ENCODE measurements around the gene TTC39C. TPM values are rescaled to one million over a fixed set of nuclear protein-coding genes. Genes with fewer than 3 reads are reported as not detected.

TTC39C gene
- total RNA-seq, 1 experiment from 2014 or later, result 24.7 TPM

GRCh38 chr18:24031318-24031717, 16.8 kb downstream of the TTC39C start:
- H3K27me3 ChIP-seq (ENCODE audit: low read length), result no peaks in the 10 kb centered on the region
- no peak overlapping the region for H3K27ac ChIP-seq (ENCODE audit: low read length)
- no peak overlapping the region for H3K4me2 ChIP-seq (ENCODE audit: low read length)
- H3F3A ChIP-seq (ENCODE audit: low read length, unreplicated experiment), result no peaks in the 10 kb centered on the region
- peaks cover 40% of the 10 kb centered on the region for H3K79me2 ChIP-seq (ENCODE audit: low read length)
- no peak overlapping the region for H2AFZ ChIP-seq (ENCODE audit: low read length)
- H4K20me1 ChIP-seq (ENCODE audit: low read length), result no peaks in the 10 kb centered on the region
- no peak for DNase-seq
- H3K36me3 ChIP-seq (ENCODE audit: low read depth, low read length), result 0 out of 2 replicates have a peak, but pooled peaks cover 3% of the 10 kb centered on the region
- no peaks in the 10 kb centered on the region for H3K9me2 ChIP-seq (replicated peaks; ENCODE audit: low read length)
- no peaks in the 10 kb centered on the region for H3K9me3 ChIP-seq (ENCODE audit: low read length)
- ChIA-PET POLR2A (ENCODE audit: unreplicated experiment) (no interaction called here), CTCF (no interaction called here)
- intact Hi-C loops (cut with micrococcal nuclease), result no loop called here
- H3K4me1 ChIP-seq (ENCODE audit: insufficient read depth, low read length), result peaks cover 20% of the 10 kb centered on the region
- no peak overlapping the region for H3K9ac ChIP-seq (ENCODE audit: low read length)
- no TSS peak for BruUV-seq (replicated peaks)
- TF ChIP-seq CTCF (conservative IDR thresholded peaks at IDR 0.05; ENCODE audit: low read depth, low read length) (no peak), EZH2 (IDR thresholded peaks at IDR 0.05; ENCODE audit: low read length, unreplicated experiment) (no peak), EZH2phosphoT487 (IDR thresholded peaks at IDR 0.05; ENCODE audit: borderline replicate concordance, low read length) (no peak)
- no peak for ATAC-seq
- H3K4me3 ChIP-seq (ENCODE audit: low read length), result no peak overlapping the region

- H3K27ac ChIP-seq (ENCODE audit: low read length), result no peak overlapping the region
- H3K4me2 ChIP-seq (ENCODE audit: low read length), result no peak overlapping the region
- ChIA-PET CTCF (no interaction called here), POLR2A (ENCODE audit: unreplicated experiment) (no interaction called here)
- H3K27me3 ChIP-seq (ENCODE audit: low read length), result no peaks in the 10 kb centered on the region
- H4K20me1 ChIP-seq (ENCODE audit: low read length), result no peaks in the 10 kb centered on the region
- DNase-seq (no peak), ATAC-seq (no peak)
- H3K9me3 ChIP-seq (ENCODE audit: low read length), result no peaks in the 10 kb centered on the region
- H3K9me2 ChIP-seq (replicated peaks; ENCODE audit: low read length), result no peaks in the 10 kb centered on the region
- H3K4me3 ChIP-seq (ENCODE audit: low read length), result no peak overlapping the region
- TF ChIP-seq EZH2phosphoT487 (IDR thresholded peaks at IDR 0.05; ENCODE audit: borderline replicate concordance, low read length) (no peak), CTCF (conservative IDR thresholded peaks at IDR 0.05; ENCODE audit: low read depth, low read length) (no peak), EZH2 (IDR thresholded peaks at IDR 0.05; ENCODE audit: low read length, unreplicated experiment) (no peak)
- intact Hi-C loops (cut with micrococcal nuclease), result no loop called here
- H2AFZ ChIP-seq (ENCODE audit: low read length), result no peak overlapping the region
- peaks cover 14% of the 10 kb centered on the region for H3K4me1 ChIP-seq (ENCODE audit: insufficient read depth, low read length)
- no peaks in the 10 kb centered on the region for H3F3A ChIP-seq (ENCODE audit: low read length, unreplicated experiment)
- H3K79me2 ChIP-seq (ENCODE audit: low read length), result peaks cover 46% of the 10 kb centered on the region
- H3K36me3 ChIP-seq (ENCODE audit: low read depth, low read length), result 0 out of 2 replicates have a peak, but pooled peaks cover 3% of the 10 kb centered on the region
- no TSS peak for BruUV-seq (replicated peaks)
- H3K9ac ChIP-seq (ENCODE audit: low read length), result no peak overlapping the region
Observed at GRCh38 chr18:24031916-24032315, 17.4 kb downstream of the TTC39C start.

GRCh38 chr18:24033641-24034412, 19.3 kb downstream of the TTC39C start:
- POLR2A ChIA-PET (ENCODE audit: unreplicated experiment), result no interaction called here
- H3K4me1 ChIP-seq (ENCODE audit: insufficient read depth, low read length), result no peaks in the 10 kb centered on the region
- H4K20me1 ChIP-seq (ENCODE audit: low read length), result no peaks in the 10 kb centered on the region
- H3K9me2 ChIP-seq (replicated peaks; ENCODE audit: low read length), result no peaks in the 10 kb centered on the region
- no peaks in the 10 kb centered on the region for H3K9me3 ChIP-seq (ENCODE audit: low read length)
- no peak overlapping the region for H2AFZ ChIP-seq (ENCODE audit: low read length)
- H3K36me3 ChIP-seq (ENCODE audit: low read depth, low read length), result 0 out of 2 replicates have a peak, but pooled peaks cover 3% of the 10 kb centered on the region
- H3F3A ChIP-seq (ENCODE audit: low read length, unreplicated experiment), result no peaks in the 10 kb centered on the region
- intact Hi-C loops (cut with micrococcal nuclease), result no loop called here
- no peaks in the 10 kb centered on the region for H3K27me3 ChIP-seq (ENCODE audit: low read length)
- no peak for ATAC-seq
- H3K79me2 ChIP-seq (ENCODE audit: low read length), result peaks cover 46% of the 10 kb centered on the region
- no peak overlapping the region for H3K4me3 ChIP-seq (ENCODE audit: low read length)
- DNase-seq, result no peak
- no TSS peak for BruUV-seq (replicated peaks)
- CTCF ChIA-PET, result no interaction called here
- no peak overlapping the region for H3K9ac ChIP-seq (ENCODE audit: low read length)
- H3K27ac ChIP-seq (ENCODE audit: low read length), result no peak overlapping the region
- H3K4me2 ChIP-seq (ENCODE audit: low read length), result no peak overlapping the region
- TF ChIP-seq EZH2phosphoT487 (IDR thresholded peaks at IDR 0.05; ENCODE audit: borderline replicate concordance, low read length), result no peak
- TF ChIP-seq CTCF (conservative IDR thresholded peaks at IDR 0.05; ENCODE audit: low read depth, low read length), result no peak
- TF ChIP-seq EZH2 (IDR thresholded peaks at IDR 0.05; ENCODE audit: low read length, unreplicated experiment), result no peak

All from PC-3 (cell line).